GM12878 (cell line): ENCODE results near the gene RHBDD1. TPM values are rescaled to one million over a fixed set of nuclear protein-coding genes. Genes with fewer than 3 reads are reported as not detected.
A peak's percentile ranks its signal among the peaks of the same experiment; 100 is the strongest.

Experiments
- ATAC-seq: fragments of 200-7000 bp; cut with Tn5 transposase; 3 replicates; pipeline ENCODE4 v1.9.1; 2020; ENCODE audit warnings: mild to moderate bottlenecking, moderate library complexity
- BruUV-seq: library from RNA; stranded (reverse); fragments of 400-500 nt; replicated peaks from 2 replicates; lab custom pipeline; 2021; lab: Mats Ljungman, UMichigan
- CTCF ChIA-PET: fragments of 300-600 bp; sonication (Branson Sonifier 250); formaldehyde crosslinking; extraction: SDS; loops from one replicate; lab custom pipeline; 2021; ENCODE audit warnings: inconsistent platforms; lab: Yijun Ruan, JAX
- POLR2A ChIA-PET: fragments of 350-600 bp; formaldehyde crosslinking; extraction: SDS; loops from one replicate; lab custom pipeline; 2021; ENCODE audit warnings: inconsistent platforms; lab: Charles Lee
- RAD21 ChIA-PET: fragments of 300-600 bp; sonication (Branson Sonifier 250); formaldehyde crosslinking; loops from one replicate; lab custom pipeline; 2023; ENCODE audit warnings: antibody characterized with exemption; ENCODE audit not compliant: unreplicated experiment; lab: Charles Lee
- SMC1A ChIA-PET: fragments of 300-600 bp; sonication (Branson Sonifier 250); formaldehyde crosslinking; loops from one replicate; lab custom pipeline; 2023; ENCODE audit not compliant: unreplicated experiment, uncharacterized antibody; lab: Charles Lee
- DNase-seq: peaks from one replicate; pipeline ENCODE4 v3.0.0-alpha.2; 2011; ENCODE audit warnings: low read depth, low spot score
- FAIRE-seq: peaks from 3 replicates; lab custom pipeline; 2011; peaks lifted over from hg19 to GRCh38; lab: Jason Lieb, UNC
- H2AFZ ChIP-seq: 2 replicates; pipeline ENCODE4 v1.6.0; 2011; ENCODE audit warnings: low read depth, low read length, control low read depth; ENCODE audit not compliant: control insufficient read depth
- H3K27ac ChIP-seq: 2 replicates; pipeline ENCODE4 v1.5.1; 2011; ENCODE audit warnings: control low read depth; ENCODE audit not compliant: control insufficient read depth, insufficient read depth
- H3K27me3 ChIP-seq, 2 experiments: replicated peaks in 1 of 2; 2 replicates each; pipeline versions ENCODE4 v1.6.0 to v1.6.1; 2011; ENCODE audit warnings: low read length in 1 of 2; ENCODE audit not compliant: control insufficient read depth in 2 of 2, insufficient read depth in 2 of 2
- H3K36me3 ChIP-seq, 2 experiments: 2 replicates each; pipeline ENCODE4 v1.5.1; 2011; ENCODE audit warnings: low read length in 1 of 2; ENCODE audit not compliant: control insufficient read depth in 2 of 2, insufficient read depth in 2 of 2
- H3K4me1 ChIP-seq: 2 replicates; pipeline ENCODE4 v1.6.1; 2011; ENCODE audit warnings: mild to moderate bottlenecking, low read length, moderate library complexity, mixed read lengths; ENCODE audit not compliant: control insufficient read depth, insufficient read depth
- H3K4me2 ChIP-seq: 2 replicates; pipeline ENCODE4 v1.6.0; 2011; ENCODE audit warnings: control low read depth; ENCODE audit not compliant: control insufficient read depth, insufficient read depth
- H3K4me3 ChIP-seq: fragments of 200-600 bp; sonication (generic); 2 replicates; pipeline ENCODE4 v1.5.1; 2016
- H3K79me2 ChIP-seq: 2 replicates; pipeline ENCODE4 v1.6.0; 2011; ENCODE audit warnings: low read length; ENCODE audit not compliant: control insufficient read depth, insufficient read depth
- H3K9ac ChIP-seq: 2 replicates; pipeline ENCODE4 v1.8.0; 2011; ENCODE audit warnings: low read length, control low read depth, mixed read lengths; ENCODE audit not compliant: control insufficient read depth, insufficient read depth
- H3K9me3 ChIP-seq: replicated peaks from 3 replicates; pipeline ENCODE4 v1.5.1; 2011; ENCODE audit warnings: mild to moderate bottlenecking, low read length; ENCODE audit not compliant: control insufficient read depth, insufficient read depth
- H4K20me1 ChIP-seq: 2 replicates; pipeline ENCODE4 v1.6.0; 2011; ENCODE audit not compliant: control insufficient read depth, insufficient read depth
- ATF2 ChIP-seq: IDR thresholded peaks from 2 replicates; pipeline ENCODE4 v1.6.1; 2012; ENCODE audit warnings: low read length, inconsistent platforms
- BCL11A ChIP-seq: IDR thresholded peaks from 2 replicates; pipeline ENCODE4 v1.6.1; 2011; ENCODE audit warnings: low read depth, low read length
- CREM ChIP-seq: IDR thresholded peaks from 2 replicates; pipeline ENCODE4 v1.6.1; 2014; ENCODE audit warnings: antibody characterized with exemption, low read depth
- EED ChIP-seq: sonication (generic); IDR thresholded peaks from 2 replicates; pipeline ENCODE4 v1.6.1; 2016; ENCODE audit warnings: antibody characterized with exemption, low read depth
- HDAC6 ChIP-seq: fragments of 200-600 bp; sonication (generic); IDR thresholded peaks from one replicate; pipeline ENCODE4 v1.8.0; 2017; ENCODE audit warnings: antibody characterized with exemption; ENCODE audit not compliant: unreplicated experiment
- IKZF1 ChIP-seq: fragments of 450-650 bp; conservative IDR thresholded peaks from 2 replicates; pipeline ENCODE4 v1.6.1; 2017; ENCODE audit warnings: antibody characterized with exemption, mild to moderate bottlenecking
- IKZF2 ChIP-seq, 2 experiments: fragments of 450-650 bp; IDR thresholded peaks; 2 replicates each; pipeline ENCODE4 v1.6.1; 2017; ENCODE audit warnings: mild to moderate bottlenecking in 2 of 2, moderate library complexity in 2 of 2
- MTA2 ChIP-seq: fragments of 450-650 bp; IDR thresholded peaks from 2 replicates; pipeline ENCODE4 v1.6.1; 2016; ENCODE audit warnings: low read depth, mild to moderate bottlenecking, moderate library complexity
- NFIC ChIP-seq: IDR thresholded peaks from 2 replicates; pipeline ENCODE4 v1.6.1; 2012; ENCODE audit warnings: low read depth, mild to moderate bottlenecking, inconsistent platforms, low read length, moderate library complexity
- NFYA ChIP-seq: IDR thresholded peaks from 2 replicates; pipeline ENCODE4 v1.6.1; 2011; ENCODE audit warnings: low read depth, mild to moderate bottlenecking, low read length, improper control_type of control experiment, borderline replicate concordance
- PAX5 ChIP-seq: IDR thresholded peaks from 2 replicates; pipeline ENCODE4 v1.6.1; 2011; ENCODE audit warnings: low read depth, low read length, borderline replicate concordance
- PKNOX1 ChIP-seq: fragments of 450-650 bp; IDR thresholded peaks from 2 replicates; pipeline ENCODE4 v1.6.1; 2016; ENCODE audit warnings: mild to moderate bottlenecking
- RAD21 ChIP-seq: IDR thresholded peaks from 2 replicates; pipeline ENCODE4 v1.6.1; 2011; ENCODE audit warnings: mild to moderate bottlenecking, low read depth, low read length, moderate library complexity; ENCODE audit not compliant: insufficient read depth
- RUNX3 ChIP-seq: IDR thresholded peaks from 2 replicates; pipeline ENCODE4 v1.6.1; 2012; ENCODE audit warnings: low read length, inconsistent platforms
- SP1 ChIP-seq: IDR thresholded peaks from one replicate; pipeline ENCODE4 v1.6.1; 2011; ENCODE audit warnings: low read depth, low read length
- SPI1 ChIP-seq: IDR thresholded peaks from 2 replicates; pipeline ENCODE4 v1.6.1; 2011; ENCODE audit warnings: low read depth, mild to moderate bottlenecking, low read length, moderate library complexity, borderline replicate concordance; ENCODE audit not compliant: insufficient read depth
- SUZ12 ChIP-seq: fragments of 200-600 bp; sonication (generic); IDR thresholded peaks from one replicate; pipeline ENCODE4 v1.6.1; 2018; ENCODE audit warnings: antibody characterized with exemption, mild to moderate bottlenecking; ENCODE audit not compliant: unreplicated experiment
- TCF12 ChIP-seq: IDR thresholded peaks from 2 replicates; pipeline ENCODE4 v1.6.1; 2011; ENCODE audit warnings: low read depth, mild to moderate bottlenecking, low read length
- TCF3 ChIP-seq: IDR thresholded peaks from 2 replicates; pipeline ENCODE4 v1.6.1; 2012; ENCODE audit warnings: low read depth, mild to moderate bottlenecking, low read length, borderline replicate concordance; ENCODE audit not compliant: insufficient read depth
- WRNIP1 ChIP-seq: IDR thresholded peaks from 2 replicates; pipeline ENCODE4 v1.6.1; 2011; ENCODE audit warnings: low read depth, low read length, improper control_type of control experiment, borderline replicate concordance
- YY1 ChIP-seq: IDR thresholded peaks from 2 replicates; pipeline ENCODE4 v1.6.1; 2011; ENCODE audit warnings: low read depth, mild to moderate bottlenecking, low read length
- ZSCAN29 ChIP-seq: fragments of 450-650 bp; IDR thresholded peaks from 2 replicates; pipeline ENCODE4 v1.6.1; 2017; ENCODE audit warnings: mild to moderate bottlenecking, moderate library complexity
- ZZZ3 ChIP-seq: IDR thresholded peaks from 2 replicates; pipeline ENCODE4 v1.6.1; 2011; ENCODE audit warnings: low read depth; ENCODE audit not compliant: control insufficient read depth, insufficient read length
- WGBS: methylation state at CpG from one replicate; pipeline ENCODE4 v1.1.6; 2016; ENCODE audit warnings: low lambda C conversion rate; ENCODE audit not compliant: insufficient replicate concordance, insufficient coverage; ENCODE audit errors: missing lambda C conversion rate; 5-methylcytosine and 5-hydroxymethylcytosine counted together
- in situ Hi-C: fragments of 300-500 bp; cut with MboI; formaldehyde crosslinking; loops from 9 replicates; pipeline ENCODE4 v1.14.3; 2018; ENCODE audit warnings: mixed read lengths
- intact Hi-C: fragments of 100-400 bp; cut with micrococcal nuclease; formaldehyde crosslinking; loops from one replicate; pipeline ENCODE4 v1.14.2; 2022; ENCODE audit not compliant: unreplicated experiment
- polyA plus RNA-seq, 11 experiments: library from polyadenylated mRNA; depleted of rRNA in 4 of 11; unstranded in 6 of 11; stranded (reverse) in 5 of 11; fragments of >200 nt; fragmentation: Nextera tagmentation in 4 of 11; fragmentation: Illumina TruSeq in 1 of 11; extraction: Ambion mirVana in 4 of 11; extraction: Trizol in 1 of 11; gene quantifications; 1 replicate in 1 of 11; 2 replicates in 10 of 11; pipeline versions ENCODE4 v1.2.1 to v1.2.3, GENCODE V29; 2011 to 2016; ENCODE audit warnings: inconsistent platforms in 2 of 11, missing spikeins in 2 of 11, low read depth in 1 of 11
- total RNA-seq, 4 experiments: library from RNA; depleted of rRNA in 3 of 4; stranded (reverse); fragments of >200 nt in 3 of 4; fragmentation: Illumina TruSeq in 1 of 4; extraction: Trizol in 1 of 4; gene quantifications; 2 replicates each; pipeline versions ENCODE4 v1.2.1 to v1.2.3, GENCODE V29; 2013 to 2021

RHBDD1 gene
- total and polyA plus RNA-seq, 10 of the 15 experiments (the other 5 are each of a cell fraction or from before 2014, with no cell fraction given), result 7.1 to 36.4 (median 14.7) TPM

- TF ChIP-seq NFYA (no peak), ZZZ3 (no peak), EED (peak; percentile 35), IKZF1 (0 out of 2 replicates have a peak, but pooled peaks have one; percentile 27)
These were observed 69.9 kb downstream of the RHBDD1 start (continued) for GRCh38 chr2:226905718-226906117.

GRCh38 chr2:226906163-226906693 lies 70.4 kb downstream of the RHBDD1 start:
- H3K27me3 ChIP-seq, result no peaks in the 10 kb centered on the region
- peak overlapping the region; percentile 53 for H3K4me3 ChIP-seq
- no peaks in the 10 kb centered on the region for H3K9me3 ChIP-seq
- ChIA-PET CTCF (no interaction called here), SMC1A (no interaction called here), POLR2A (interaction anchor here (1.5 kb wide), 1 partner anchor 71 kb away, joined by 3 read pairs; no protein-coding TSS in a partner anchor), RAD21 (interaction anchor here (1.8 kb wide), 1 partner anchor 67 kb away, joined by 4 read pairs; no protein-coding TSS in a partner anchor)
- H3K36me3 ChIP-seq, result no peaks in the 10 kb centered on the region
- ATAC-seq (peak; percentile 91), FAIRE-seq (peak; percentile 56), DNase-seq (peak; percentile 82)
- peak overlapping the region; percentile 94 for H3K4me2 ChIP-seq
- H2AFZ ChIP-seq, result peak overlapping the region; percentile 2; the same call in 1 of the 2 replicates
- peaks cover 2% of the 10 kb centered on the region for H3K79me2 ChIP-seq
- peaks cover 48% of the 10 kb centered on the region for H3K4me1 ChIP-seq
- in situ Hi-C loops, result no loop called here
- BruUV-seq, result no TSS peak
- H4K20me1 ChIP-seq, result no peaks in the 10 kb centered on the region
- peak overlapping the region; percentile 36 for H3K9ac ChIP-seq
- intact Hi-C loops, result loop anchor here (2.0 kb wide), 2 partner anchors 65 to 69 kb away; partner anchors contain the start of gene RHBDD1
- H3K27ac ChIP-seq, result peak overlapping the region; percentile 84
- 2% methylated on average over 4 of the region's 4 CpGs for WGBS
- TF ChIP-seq RAD21 (no peak), PAX5 (peak; percentile 62; the same call in 1 of the 2 replicates), MTA2 (no peak), IKZF2 (IDR thresholded peaks at IDR 0.05) (0 out of 4 replicates have a peak, but pooled peaks of 1 of the 2 experiments have one; percentile 28), SP1 (peak; percentile 6), ZSCAN29 (no peak), RUNX3 (peak; percentile 15; the same call in 1 of the 2 replicates), TCF12 (peak; percentile 88), ATF2 (peak; percentile 65), PKNOX1 (peak; percentile 68), CREM (peak; percentile 48; the same call in 1 of the 2 replicates), NFIC (peak; percentile 68), HDAC6 (no peak), SPI1 (peak; percentile 91), BCL11A (0 out of 2 replicates have a peak, but pooled peaks have one; percentile 3), TCF3 (peak; percentile 96), WRNIP1 (no peak), YY1 (0 out of 2 replicates have a peak, but pooled peaks have one; percentile 6), SUZ12 (no peak)
